ENCODE measurements around the gene PPP1R18. TPM values are rescaled to one million over a fixed set of nuclear protein-coding genes. Genes with fewer than 3 reads are reported as not detected.

Gene PPP1R18
- total and polyA plus RNA-seq, 2 of the 4 experiments (the other 2 are of a cell fraction), result 31.9 to 134 TPM

DNA sequence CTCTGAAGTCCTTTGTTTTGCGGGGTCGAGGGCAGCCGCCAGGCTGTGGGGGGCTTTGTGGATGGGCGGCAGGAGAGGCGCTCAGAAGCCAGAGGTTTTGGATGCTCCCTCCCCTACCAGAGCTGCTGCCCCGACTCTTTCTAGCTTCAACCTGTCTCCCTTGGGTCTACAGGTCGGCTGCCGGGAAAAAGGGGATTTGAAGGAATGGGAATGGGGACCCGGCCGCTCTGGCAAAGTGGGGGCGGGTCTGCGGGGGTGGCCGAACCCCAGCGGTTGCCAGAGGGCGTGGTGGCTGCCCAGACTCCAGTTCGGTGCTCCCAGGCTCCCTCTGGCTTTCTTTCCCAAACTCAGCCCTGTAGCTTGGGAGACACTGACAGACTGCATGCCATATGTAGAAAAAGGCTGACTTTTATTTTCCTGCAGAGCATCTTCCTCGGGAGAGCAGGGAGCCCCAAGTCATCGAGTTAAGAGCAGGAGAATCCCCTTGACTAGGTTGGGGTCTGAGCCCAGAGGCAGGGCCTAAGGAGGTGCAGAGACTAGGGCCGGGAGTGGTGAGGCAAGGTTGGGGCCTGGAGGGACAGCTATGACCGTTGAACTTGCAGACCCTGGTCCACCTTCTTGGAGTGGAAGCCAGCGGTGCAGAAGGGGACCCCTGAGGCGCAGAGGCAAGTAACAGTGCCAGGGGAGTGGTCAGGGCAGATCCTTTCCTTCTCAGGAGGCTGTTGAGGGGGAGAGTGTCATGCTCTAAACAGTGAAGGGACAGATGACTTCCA lies 1.4 kb upstream of the PPP1R18 start:
- H2AK9ac ChIP-seq (replicated peaks; ENCODE audit: low read depth, low read length, poor library complexity), result peak overlapping the region; percentile 100
- H3K4me1 ChIP-seq (ENCODE audit: control insufficient read depth, insufficient read depth, low read length), result peaks cover 19% of the 10 kb centered on the region
- peak overlapping the region; percentile 93 for H3K23ac ChIP-seq (ENCODE audit: low read depth, low read length)
- H3K18ac ChIP-seq (ENCODE audit: low read depth, low read length), result peak overlapping the region; percentile 65
- ChIA-PET CTCF (interaction anchor here (0.7 to 2.2 kb wide), 2 partner anchors 9 to 35 kb away, joined by 3 to 6 read pairs; no protein-coding TSS in a partner anchor), POLR2A (ENCODE audit: unreplicated experiment) (interaction anchor here (0.5 to 0.6 kb wide), 2 partner anchors 34 to 59 kb away, joined by 3 read pairs; no protein-coding TSS in a partner anchor)
- peak overlapping the region; percentile 60; the same call in 1 of the 2 replicates for H2BK20ac ChIP-seq (ENCODE audit: low read depth, low read length)
- TF ChIP-seq POLR2A (IDR thresholded peaks at IDR 0.05; ENCODE audit: low read depth, low read length) (peak; percentile 68; the same call in 1 of the 2 replicates), MAZ (IDR thresholded peaks at IDR 0.05; ENCODE audit: borderline replicate concordance, low read depth, low read length) (no peak), SMC3 (IDR thresholded peaks at IDR 0.05; ENCODE audit: low read depth, low read length) (0 out of 2 replicates have a peak, but pooled peaks have one; percentile 7)
- TF ChIP-seq, protein P1, sequence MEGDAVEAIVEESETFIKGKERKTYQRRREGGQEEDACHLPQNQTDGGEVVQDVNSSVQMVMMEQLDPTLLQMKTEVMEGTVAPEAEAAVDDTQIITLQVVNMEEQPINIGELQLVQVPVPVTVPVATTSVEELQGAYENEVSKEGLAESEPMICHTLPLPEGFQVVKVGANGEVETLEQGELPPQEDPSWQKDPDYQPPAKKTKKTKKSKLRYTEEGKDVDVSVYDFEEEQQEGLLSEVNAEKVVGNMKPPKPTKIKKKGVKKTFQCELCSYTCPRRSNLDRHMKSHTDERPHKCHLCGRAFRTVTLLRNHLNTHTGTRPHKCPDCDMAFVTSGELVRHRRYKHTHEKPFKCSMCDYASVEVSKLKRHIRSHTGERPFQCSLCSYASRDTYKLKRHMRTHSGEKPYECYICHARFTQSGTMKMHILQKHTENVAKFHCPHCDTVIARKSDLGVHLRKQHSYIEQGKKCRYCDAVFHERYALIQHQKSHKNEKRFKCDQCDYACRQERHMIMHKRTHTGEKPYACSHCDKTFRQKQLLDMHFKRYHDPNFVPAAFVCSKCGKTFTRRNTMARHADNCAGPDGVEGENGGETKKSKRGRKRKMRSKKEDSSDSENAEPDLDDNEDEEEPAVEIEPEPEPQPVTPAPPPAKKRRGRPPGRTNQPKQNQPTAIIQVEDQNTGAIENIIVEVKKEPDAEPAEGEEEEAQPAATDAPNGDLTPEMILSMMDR (conservative IDR thresholded peaks at IDR 0.05; ENCODE audit: low read depth, low read length), result peak; percentile 33
- H3K4me2 ChIP-seq (ENCODE audit: low read depth, low read length), result peak overlapping the region; percentile 73
- in situ Hi-C loops (cut with MboI; ENCODE audit: low sequenced_read_pairs) (no loop called here), intact Hi-C loops (cut with micrococcal nuclease) (no loop called here), dilution Hi-C loops (cut with HindIII; ENCODE audit: low sequenced_read_pairs, unreplicated experiment) (no loop called here)
- H3K27ac ChIP-seq (ENCODE audit: insufficient read depth, low read length), result peak overlapping the region; percentile 96
- peaks cover 13% of the 10 kb centered on the region for H3K9me1 ChIP-seq (ENCODE audit: insufficient read depth, low read length)
- peak overlapping the region; percentile 97 for H3K4me3 ChIP-seq (ENCODE audit: insufficient read depth, low read depth, low read length)
- peak overlapping the region; percentile 98 for H2AK5ac ChIP-seq (ENCODE audit: low read depth, low read length)
- H3K9ac ChIP-seq (ENCODE audit: low read depth, low read length), result peak overlapping the region; percentile 92
- H2BK15ac ChIP-seq (ENCODE audit: low read depth, low read length), result peak overlapping the region; percentile 40; the same call in 2 of the 3 replicates
- H3K27me3 ChIP-seq (ENCODE audit: control insufficient read depth, insufficient read depth, low read length), result no peaks in the 10 kb centered on the region
- peaks cover 18 to 41% of the 10 kb centered on the region in 2 experiments; a peak in 3 of 4 replicates for H3K79me1 ChIP-seq (ENCODE audit: low read depth in 1 of 2, low read length in 2 of 2)
- H4K20me1 ChIP-seq (ENCODE audit: insufficient read depth, low read length), result peaks cover 31% of the 10 kb centered on the region
- TSS peak; percentile 27 for BruUV-seq (replicated peaks)
- H3K14ac ChIP-seq (replicated peaks; ENCODE audit: low read depth, low read length), result peak overlapping the region; percentile 97
- peak overlapping the region; percentile 92 for H2BK5ac ChIP-seq (ENCODE audit: low read depth, low read length, poor library complexity, severe bottlenecking)
- ATAC-seq (ENCODE audit: low read depth) (no peak), DNase-seq (peak; percentile 47)
- peak overlapping the region; percentile 95 for H3K56ac ChIP-seq (ENCODE audit: extremely low read depth, insufficient read depth, low read length)
- H4K91ac ChIP-seq (ENCODE audit: insufficient read depth, low read depth, low read length), result peak overlapping the region; percentile 97
- peak overlapping the region; percentile 69 for H4K5ac ChIP-seq (ENCODE audit: low read depth, low read length)
- H4K8ac ChIP-seq (ENCODE audit: low read depth in 2 of 2, low read length in 2 of 2), result peak overlapping the region; percentile 88 to 96
- peak overlapping the region; percentile 82 for H2BK120ac ChIP-seq (ENCODE audit: low read depth, low read length)
- H3K4ac ChIP-seq (ENCODE audit: low read depth, low read length), result peak overlapping the region; percentile 98
- H2AFZ ChIP-seq (replicated peaks; ENCODE audit: low read length, poor library complexity), result peak overlapping the region; percentile 89
- peaks cover 21% of the 10 kb centered on the region for H3K36me3 ChIP-seq (ENCODE audit: control insufficient read depth, insufficient read depth, low read length)
- 13% methylated on average over 6 of the region's 22 CpGs; no CpG with 5 or more reads in 1 of the 2 experiments for WGBS, 2 experiments (ENCODE audit: extremely low coverage in 2 of 2, insufficient read length in 1 of 2)
- H3K9me3 ChIP-seq (ENCODE audit: control insufficient read depth, insufficient read depth, low read length), result no peaks in the 10 kb centered on the region

Measured in IMR-90 (cell line).